Measurements from ENCODE around the gene NLRP6. TPM values are rescaled to one million over a fixed set of nuclear protein-coding genes. Genes with fewer than 3 reads are reported as not detected.
"Not testable (repeated sequence)": the region's sequence is repeated elsewhere in the genome, so short reads cannot be mapped to it uniquely, and the experiment has no call there.

Gene NLRP6
- total RNA-seq, 1 donor from 2014 or later, result 0.14 TPM

DNA sequence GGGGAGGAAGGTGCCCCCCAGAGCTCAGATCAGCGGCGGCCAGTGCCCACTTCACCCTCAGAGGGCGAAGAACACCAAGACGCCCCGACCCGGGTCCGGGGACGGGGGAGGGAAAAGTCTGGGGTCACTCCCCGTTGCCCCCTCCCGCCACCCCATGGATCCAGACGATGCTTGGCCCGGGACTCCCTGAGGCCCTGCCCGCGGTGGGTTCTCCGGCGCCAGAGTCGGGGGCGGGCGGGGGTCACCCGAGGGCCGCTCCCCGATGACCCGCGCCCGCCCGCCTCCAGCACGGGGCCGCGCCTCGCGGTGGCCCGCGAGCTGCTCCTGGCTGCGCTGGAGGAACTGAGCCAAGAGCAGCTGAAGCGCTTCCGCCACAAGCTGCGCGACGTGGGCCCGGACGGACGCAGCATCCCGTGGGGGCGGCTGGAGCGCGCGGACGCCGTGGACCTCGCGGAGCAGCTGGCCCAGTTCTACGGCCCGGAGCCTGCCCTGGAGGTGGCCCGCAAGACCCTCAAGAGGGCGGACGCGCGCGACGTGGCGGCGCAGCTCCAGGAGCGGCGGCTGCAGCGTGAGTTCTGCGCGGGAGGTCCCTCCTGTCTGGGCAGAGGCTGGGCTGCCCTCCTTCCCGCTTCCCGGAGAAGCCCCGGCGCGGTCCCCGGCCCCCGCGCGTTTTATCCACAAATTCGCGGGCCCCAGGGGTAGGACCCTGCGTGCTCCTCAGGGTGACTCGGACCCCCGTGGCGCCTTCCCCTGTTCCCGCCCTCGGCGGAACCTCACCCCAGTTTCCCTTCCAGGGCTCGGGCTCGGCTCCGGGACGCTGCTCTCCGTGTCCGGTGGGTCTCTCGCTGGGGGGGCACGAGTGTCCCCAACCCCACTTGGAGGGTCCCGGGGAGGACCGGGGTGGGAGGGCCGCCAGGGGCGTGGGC is 1.1 kb downstream of the NLRP6 start:
- DNase-seq (ENCODE audit: missing footprints), result peak; percentile 73
- ATAC-seq, result peak; percentile 33

DNA sequence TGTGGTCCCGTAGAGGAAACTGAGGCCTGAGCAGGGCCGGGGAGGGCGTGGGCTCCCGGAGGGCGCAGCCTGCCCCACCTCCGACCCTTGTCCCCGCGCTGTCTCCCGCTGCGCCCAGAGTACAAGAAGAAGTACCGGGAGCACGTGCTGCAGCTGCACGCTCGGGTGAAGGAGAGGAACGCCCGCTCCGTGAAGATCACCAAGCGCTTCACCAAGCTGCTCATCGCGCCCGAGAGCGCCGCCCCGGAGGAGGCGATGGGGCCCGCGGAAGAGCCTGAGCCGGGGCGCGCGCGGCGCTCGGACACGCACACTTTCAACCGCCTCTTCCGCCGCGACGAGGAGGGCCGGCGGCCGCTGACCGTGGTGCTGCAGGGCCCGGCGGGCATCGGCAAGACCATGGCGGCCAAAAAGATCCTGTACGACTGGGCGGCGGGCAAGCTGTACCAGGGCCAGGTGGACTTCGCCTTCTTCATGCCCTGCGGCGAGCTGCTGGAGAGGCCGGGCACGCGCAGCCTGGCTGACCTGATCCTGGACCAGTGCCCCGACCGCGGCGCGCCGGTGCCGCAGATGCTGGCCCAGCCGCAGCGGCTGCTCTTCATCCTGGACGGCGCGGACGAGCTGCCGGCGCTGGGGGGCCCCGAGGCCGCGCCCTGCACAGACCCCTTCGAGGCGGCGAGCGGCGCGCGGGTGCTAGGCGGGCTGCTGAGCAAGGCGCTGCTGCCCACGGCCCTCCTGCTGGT is 1.9 kb downstream of the NLRP6 start:
- ATAC-seq (peak; percentile 20), DNase-seq (ENCODE audit: missing footprints) (peak; percentile 80)
- intact Hi-C loops (cut with DNase I), result no loop called here

More for the DNA sequence above, 1.1 kb downstream of the NLRP6 start:
- intact Hi-C loops (cut with DNase I), result no loop called here

- DNase-seq (ENCODE audit: missing footprints) (peak; percentile 87), ATAC-seq (no peak)
- intact Hi-C loops (cut with DNase I), result no loop called here
Measured at GRCh38 chr11:280706-281485, 2.7 kb downstream of the NLRP6 start.

DNA sequence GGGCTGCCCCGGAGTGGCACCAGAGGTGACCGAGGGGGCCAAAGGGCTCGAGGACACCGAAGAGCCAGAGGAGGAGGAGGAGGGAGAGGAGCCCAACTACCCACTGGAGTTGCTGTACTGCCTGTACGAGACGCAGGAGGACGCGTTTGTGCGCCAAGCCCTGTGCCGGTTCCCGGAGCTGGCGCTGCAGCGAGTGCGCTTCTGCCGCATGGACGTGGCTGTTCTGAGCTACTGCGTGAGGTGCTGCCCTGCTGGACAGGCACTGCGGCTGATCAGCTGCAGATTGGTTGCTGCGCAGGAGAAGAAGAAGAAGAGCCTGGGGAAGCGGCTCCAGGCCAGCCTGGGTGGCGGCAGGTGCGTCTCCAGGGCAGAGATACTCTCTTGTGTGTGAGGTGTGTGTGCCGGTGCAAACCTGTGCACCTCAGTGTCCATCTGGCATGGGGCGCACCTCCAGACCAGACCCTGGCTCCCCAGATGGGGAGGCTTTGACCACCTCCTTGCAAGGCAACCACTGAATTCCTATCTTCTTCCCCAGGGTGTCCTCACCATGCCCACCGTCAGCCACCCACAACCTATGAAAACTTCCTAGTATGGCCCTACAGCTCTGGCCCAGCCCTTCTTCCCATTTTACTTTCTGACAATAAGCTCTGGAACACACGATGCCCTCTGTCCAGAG is 3.4 kb downstream of the NLRP6 start:
- intact Hi-C loops (cut with DNase I), result no loop called here
- ATAC-seq, result no peak
- no peak for DNase-seq (ENCODE audit: missing footprints)

DNA sequence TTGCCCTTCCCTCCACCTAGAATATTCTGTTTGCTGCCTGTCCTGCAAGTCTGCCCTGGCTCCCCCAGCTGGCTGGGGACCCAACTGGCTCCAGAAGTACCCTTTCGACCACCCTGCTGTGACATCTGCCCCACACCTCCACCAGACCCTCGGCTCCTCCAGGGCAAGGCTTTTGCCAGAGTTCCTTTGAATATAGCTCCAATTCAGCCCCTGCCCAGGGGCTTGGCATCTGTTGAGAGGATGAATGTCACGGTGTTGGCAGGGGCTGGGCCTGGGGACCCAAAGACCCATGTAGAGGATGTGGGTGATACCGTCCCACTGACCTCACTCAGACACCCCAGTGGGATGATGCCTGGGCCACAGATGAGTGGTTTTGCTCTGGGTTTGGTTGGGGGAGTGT is 4.0 kb downstream of the NLRP6 start:
- ATAC-seq (no peak), DNase-seq (ENCODE audit: missing footprints) (no peak)
- intact Hi-C loops (cut with DNase I), result no loop called here

GRCh38 chr11:282630-283360 is 4.6 kb downstream of the NLRP6 start:
- ATAC-seq, result no peak
- intact Hi-C loops (cut with DNase I), result no loop called here
- DNase-seq (ENCODE audit: missing footprints), result no peak

GRCh38 chr11:283405-284104 is 5.3 kb downstream of the NLRP6 start:
- ATAC-seq (no peak), DNase-seq (ENCODE audit: missing footprints) (peak; percentile 20)
- intact Hi-C loops (cut with DNase I), result no loop called here

DNA sequence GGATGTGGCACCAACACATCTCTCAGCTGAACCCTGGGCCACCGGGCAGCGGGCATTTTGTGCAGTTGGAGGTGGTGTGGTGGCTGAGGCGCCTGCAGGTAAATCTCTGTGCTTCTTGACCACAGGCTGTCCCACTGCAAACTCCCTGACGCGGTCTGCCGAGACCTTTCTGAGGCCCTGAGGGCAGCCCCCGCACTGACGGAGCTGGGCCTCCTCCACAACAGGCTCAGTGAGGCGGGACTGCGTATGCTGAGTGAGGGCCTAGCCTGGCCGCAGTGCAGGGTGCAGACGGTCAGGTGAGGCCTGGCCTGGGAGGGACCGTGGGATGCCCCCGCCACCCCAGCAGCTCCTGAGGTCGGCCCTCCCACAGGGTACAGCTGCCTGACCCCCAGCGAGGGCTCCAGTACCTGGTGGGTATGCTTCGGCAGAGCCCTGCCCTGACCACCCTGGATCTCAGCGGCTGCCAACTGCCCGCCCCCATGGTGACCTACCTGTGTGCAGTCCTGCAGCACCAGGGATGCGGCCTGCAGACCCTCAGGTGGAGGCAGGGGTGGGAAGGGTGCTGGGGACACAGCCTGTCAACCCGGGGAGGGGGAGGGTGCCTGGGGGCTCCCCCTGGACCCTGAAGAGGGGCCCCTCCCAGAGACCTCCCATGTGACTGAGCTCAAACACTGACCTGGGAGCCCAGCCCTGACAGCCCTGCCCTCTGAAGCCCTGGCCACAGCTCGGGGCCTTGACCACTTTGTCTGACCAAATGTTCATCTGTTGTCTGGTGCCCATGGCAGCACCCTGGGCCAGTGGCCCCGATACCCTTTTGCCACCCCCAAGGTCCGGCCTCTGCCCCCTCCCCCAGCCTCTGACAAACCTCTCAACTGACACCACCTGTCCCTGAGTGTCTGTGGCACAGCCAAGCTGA is 6.2 kb downstream of the NLRP6 start:
- intact Hi-C loops (cut with DNase I), result no loop called here
- ATAC-seq, result no peak
- DNase-seq (ENCODE audit: missing footprints), result peak; percentile 54

DNA sequence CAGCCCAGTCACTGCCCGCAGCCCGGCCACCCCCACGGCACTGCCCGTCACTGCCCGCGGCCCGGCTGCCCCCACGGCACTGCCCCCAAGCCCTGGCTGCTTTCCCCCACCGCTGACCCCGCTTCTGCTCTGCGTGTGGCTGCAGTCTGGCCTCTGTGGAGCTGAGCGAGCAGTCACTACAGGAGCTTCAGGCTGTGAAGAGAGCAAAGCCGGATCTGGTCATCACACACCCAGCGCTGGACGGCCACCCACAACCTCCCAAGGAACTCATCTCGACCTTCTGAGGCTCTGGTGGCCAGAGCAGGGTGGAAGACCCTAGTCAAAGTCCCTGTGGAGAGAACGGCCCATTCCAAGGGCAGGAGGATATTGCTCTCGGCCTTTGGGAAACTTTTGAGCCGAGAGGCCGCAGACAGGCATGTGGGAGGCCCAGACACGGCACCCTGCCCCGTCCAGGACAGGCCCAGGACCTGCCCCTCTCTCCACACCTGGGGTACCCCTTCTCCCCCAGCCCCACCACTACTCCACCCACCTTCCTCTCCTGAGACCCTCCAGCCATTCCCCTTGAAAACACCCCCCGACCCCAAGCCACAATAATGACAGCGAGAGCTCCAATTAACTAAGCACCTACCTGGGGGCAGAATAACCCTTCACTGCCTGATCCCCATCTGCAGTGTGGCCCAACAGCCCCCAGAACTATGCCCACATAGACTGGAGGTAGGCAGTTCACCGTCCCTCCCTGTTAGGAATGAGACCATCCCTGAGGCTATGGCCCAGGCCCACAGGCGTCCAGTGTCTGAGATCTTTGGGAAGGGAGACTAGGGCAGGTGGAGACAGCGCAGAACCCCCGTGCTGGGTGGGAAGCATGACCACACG is 7.0 kb downstream of the NLRP6 start:
- intact Hi-C loops (cut with DNase I), result no loop called here
- ATAC-seq (no peak), DNase-seq (ENCODE audit: missing footprints) (peak; percentile 60)

DNA sequence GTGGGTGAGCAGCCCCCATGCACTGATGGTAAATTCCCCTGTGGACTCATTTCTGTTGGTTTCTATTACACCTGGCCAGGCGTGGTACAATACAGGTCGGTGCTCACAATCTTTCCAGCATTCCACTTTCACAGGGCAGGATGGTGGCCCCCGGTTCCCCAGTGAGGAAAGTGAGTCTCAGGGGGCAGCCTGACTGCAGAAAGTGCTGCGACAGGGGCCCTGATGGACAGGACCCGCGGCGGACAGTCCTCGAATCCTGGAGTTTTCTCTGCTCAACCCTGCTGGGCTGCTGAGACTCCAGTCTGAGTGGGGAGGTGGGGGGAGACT is 7.7 kb downstream of the NLRP6 start:
- ATAC-seq (no peak), DNase-seq (ENCODE audit: missing footprints) (no peak)
- intact Hi-C loops (cut with DNase I), result no loop called here

GRCh38 chr11:286977-287820 is 9.0 kb downstream of the NLRP6 start:
- DNase-seq (ENCODE audit: missing footprints), result peak; percentile 32
- intact Hi-C loops (cut with DNase I); ATAC-seq: not testable (repeated sequence)

GRCh38 chr11:287821-288477 is 9.7 kb downstream of the NLRP6 start:
- intact Hi-C loops (cut with DNase I), result no loop called here
- ATAC-seq (no peak), DNase-seq (ENCODE audit: missing footprints) (peak; percentile 67)

DNA sequence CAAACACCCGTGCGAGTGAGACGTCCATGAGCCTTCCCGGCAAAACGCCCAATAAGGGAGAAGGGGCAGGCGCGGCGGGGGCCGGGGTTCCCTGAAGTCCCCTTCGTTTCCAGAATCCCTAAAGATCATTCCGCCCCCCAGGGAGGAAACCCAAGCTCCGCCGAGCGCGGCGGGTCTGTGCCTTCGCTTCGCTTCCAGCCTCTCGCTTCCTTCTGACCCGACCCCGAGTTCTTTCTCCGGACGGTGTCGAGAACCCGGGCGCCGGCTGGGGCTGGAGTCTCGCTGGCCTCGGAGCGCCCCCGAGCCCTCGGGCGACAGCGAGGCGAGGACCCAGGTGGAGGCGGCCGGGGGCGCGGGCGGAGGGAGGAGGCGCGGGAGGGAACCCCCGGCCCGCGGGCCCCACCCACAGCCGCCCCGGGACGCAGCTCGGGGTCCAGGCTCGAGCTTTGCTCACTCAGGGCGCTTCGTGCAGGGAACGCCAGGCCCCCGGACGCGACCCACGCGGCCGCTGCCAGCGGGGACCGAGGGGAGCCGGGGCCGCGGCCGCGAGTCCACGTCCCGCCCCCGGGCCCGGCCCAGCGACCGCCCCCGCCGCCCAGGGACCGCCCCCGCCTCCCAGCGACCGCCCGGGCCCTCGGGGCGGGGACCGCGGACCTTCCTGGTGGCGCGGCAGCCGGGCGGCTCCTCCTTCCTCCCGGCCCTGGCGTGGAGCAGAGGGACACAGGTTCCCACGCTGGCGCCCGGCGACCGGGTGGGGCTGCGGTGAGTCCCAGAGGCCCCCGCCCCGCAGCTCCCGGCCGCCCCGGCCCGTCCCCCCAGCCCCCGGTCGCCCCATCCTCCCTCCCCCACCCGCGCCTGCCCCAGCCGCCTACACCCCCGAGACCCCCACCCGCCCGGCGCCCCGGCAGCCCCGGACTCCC is 10.5 kb downstream of the NLRP6 start, which contains the start of gene PGGHG:
TSS of gene PGGHG (plus strand) at position 649 of the 920 bp plus-strand sequence. CDS start 691 bp downstream, outside the sequence.
- DNase-seq (ENCODE audit: missing footprints) (peak; percentile 94), ATAC-seq (peak; percentile 83)
- intact Hi-C loops (cut with DNase I), result no loop called here
